Astrocyte (in vitro differentiated cells and primary cell): ENCODE results near the gene TST. TPM values are rescaled to one million over a fixed set of nuclear protein-coding genes. Genes with fewer than 3 reads are reported as not detected.

Experiments used
- DNase-seq: peaks from one replicate; pipeline ENCODE4 v3.0.0-alpha.2; 2010; ENCODE audit warnings: low read depth
- FAIRE-seq: peaks from 2 replicates; lab custom pipeline; 2011; peaks lifted over from hg19 to GRCh38; lab: Jason Lieb, UNC
- H2AFZ ChIP-seq: 2 replicates; pipeline ENCODE4 v1.6.0; 2012; ENCODE audit warnings: low read depth, low read length, inconsistent platforms
- H3K27ac ChIP-seq: 2 replicates; pipeline ENCODE4 v1.5.1; 2011; ENCODE audit warnings: low read depth, low read length, inconsistent platforms
- H3K27me3 ChIP-seq: 2 replicates; pipeline ENCODE4 v1.6.0; 2011; ENCODE audit warnings: low read length, inconsistent platforms; ENCODE audit not compliant: insufficient read depth
- H3K36me3 ChIP-seq: 2 replicates; pipeline ENCODE4 v1.5.1; 2011; ENCODE audit warnings: low read length, inconsistent platforms; ENCODE audit not compliant: insufficient read depth
- H3K4me1 ChIP-seq: 2 replicates; pipeline ENCODE4 v1.5.1; 2011; ENCODE audit warnings: low read length, inconsistent platforms; ENCODE audit not compliant: insufficient read depth
- H3K4me2 ChIP-seq: 2 replicates; pipeline ENCODE4 v1.6.0; 2012; ENCODE audit warnings: low read length, inconsistent platforms
- H3K4me3 ChIP-seq: 2 replicates; pipeline ENCODE4 v1.5.1; 2011; ENCODE audit warnings: low read depth, mild to moderate bottlenecking, low read length, inconsistent platforms; ENCODE audit not compliant: insufficient read depth
- H3K79me2 ChIP-seq: 2 replicates; pipeline ENCODE4 v1.6.0; 2012; ENCODE audit warnings: mild to moderate bottlenecking, low read length, inconsistent platforms; ENCODE audit not compliant: insufficient read depth
- H3K9ac ChIP-seq: 2 replicates; pipeline ENCODE4 v1.6.0; 2012; ENCODE audit warnings: mild to moderate bottlenecking, low read length, inconsistent platforms
- H3K9me3 ChIP-seq: 2 replicates; pipeline ENCODE4 v1.5.1; 2012; ENCODE audit warnings: low read depth, mild to moderate bottlenecking, low read length, inconsistent platforms; ENCODE audit not compliant: insufficient read depth
- H4K20me1 ChIP-seq: 2 replicates; pipeline ENCODE4 v1.6.0; 2012; ENCODE audit warnings: low read length, inconsistent platforms; ENCODE audit not compliant: insufficient read depth
- H3K27ac Mint-ChIP-seq: one replicate; pipeline ENCODE4 v1.8.0; 2021; ENCODE audit warnings: mild to moderate bottlenecking, mixed read lengths; ENCODE audit not compliant: unreplicated experiment
- H3K27me3 Mint-ChIP-seq: one replicate; pipeline ENCODE4 v1.8.0; 2021; ENCODE audit warnings: low read depth, mixed read lengths; ENCODE audit not compliant: unreplicated experiment
- H3K36me3 Mint-ChIP-seq: one replicate; pipeline ENCODE4 v1.8.0; 2021; ENCODE audit warnings: low read depth, mixed read lengths; ENCODE audit not compliant: unreplicated experiment
- H3K4me1 Mint-ChIP-seq: one replicate; pipeline ENCODE4 v1.8.0; 2021; ENCODE audit warnings: low read depth, mixed read lengths; ENCODE audit not compliant: unreplicated experiment
- H3K4me3 Mint-ChIP-seq: one replicate; pipeline ENCODE4 v1.8.0; 2021; ENCODE audit warnings: mild to moderate bottlenecking, moderate library complexity, mixed read lengths; ENCODE audit not compliant: unreplicated experiment
- H3K9me3 Mint-ChIP-seq: one replicate; pipeline ENCODE4 v1.8.0; 2021; ENCODE audit warnings: mild to moderate bottlenecking, mixed read lengths; ENCODE audit not compliant: unreplicated experiment
- CTCF ChIP-seq: IDR thresholded peaks from 2 replicates; pipeline ENCODE4 v1.5.1; 2011; ENCODE audit warnings: low read depth, mild to moderate bottlenecking, inconsistent platforms, low read length, moderate library complexity; ENCODE audit not compliant: insufficient read depth
- EZH2 ChIP-seq: IDR thresholded peaks from 2 replicates; pipeline ENCODE4 v1.6.1; 2012; ENCODE audit warnings: mild to moderate bottlenecking, low read length, inconsistent platforms; ENCODE audit not compliant: insufficient read depth
- total RNA-seq: library from RNA; stranded (reverse); gene quantifications from 2 replicates; pipeline ENCODE4 v1.2.1, GENCODE V29; 2021

TST gene
- total RNA-seq, 1 donor from 2014 or later = 32.2 TPM

GRCh38 chr22:37022483-37023337 is 3.5 kb upstream of the TST start:
- H3K4me2 ChIP-seq = no peak overlapping the region
- Mint-ChIP-seq H3K4me1 (no peaks in the 10 kb centered on the region), H3K9me3 (no peaks in the 10 kb centered on the region), H3K4me3 (no peak overlapping the region), H3K27ac (no peak overlapping the region), H3K27me3 (no peaks in the 10 kb centered on the region), H3K36me3 (peaks cover 7% of the 10 kb centered on the region)
- DNase-seq (no peak), FAIRE-seq (no peak)
- H2AFZ ChIP-seq = no peak overlapping the region
- H3K9ac ChIP-seq = no peak overlapping the region
- H4K20me1 ChIP-seq = peaks cover 57% of the 10 kb centered on the region
- H3K79me2 ChIP-seq = peaks cover 29% of the 10 kb centered on the region
- no peak overlapping the region for H3K27ac ChIP-seq
- no peaks in the 10 kb centered on the region for H3K27me3 ChIP-seq
- H3K9me3 ChIP-seq = no peaks in the 10 kb centered on the region
- TF ChIP-seq EZH2 (no peak), CTCF (no peak)
- H3K4me3 ChIP-seq = no peak overlapping the region
- H3K4me1 ChIP-seq = peaks cover 11% of the 10 kb centered on the region
- peaks cover 7% of the 10 kb centered on the region for H3K36me3 ChIP-seq

- H3K4me3 Mint-ChIP-seq = peak overlapping the region; percentile 50
- peaks cover 11% of the 10 kb centered on the region for H3K4me1 ChIP-seq
- no peak overlapping the region for H2AFZ ChIP-seq
- H3K27me3 ChIP-seq = no peaks in the 10 kb centered on the region
- no peak overlapping the region for H3K9ac ChIP-seq
- no peak overlapping the region for H3K27ac ChIP-seq
- DNase-seq (no peak), FAIRE-seq (no peak)
- H3K9me3 ChIP-seq = no peaks in the 10 kb centered on the region
- no peaks in the 10 kb centered on the region for H3K9me3 Mint-ChIP-seq
- H3K79me2 ChIP-seq = peaks cover 30% of the 10 kb centered on the region
- no peak overlapping the region for H3K4me3 ChIP-seq
- H3K27ac Mint-ChIP-seq = no peak overlapping the region
- no peak overlapping the region for H3K4me2 ChIP-seq
- peaks cover 8% of the 10 kb centered on the region for H3K36me3 Mint-ChIP-seq
- TF ChIP-seq EZH2 (no peak), CTCF (peak; percentile 53)
- H3K36me3 ChIP-seq = peaks cover 7% of the 10 kb centered on the region
- H4K20me1 ChIP-seq = peaks cover 64% of the 10 kb centered on the region
- peaks cover 3% of the 10 kb centered on the region for H3K4me1 Mint-ChIP-seq
- no peaks in the 10 kb centered on the region for H3K27me3 Mint-ChIP-seq
Observed at GRCh38 chr22:37021710-37022482, 2.6 kb upstream of the TST start.
